Measurements from ENCODE around the gene C3orf20. TPM values are rescaled to one million over a fixed set of nuclear protein-coding genes. Genes with fewer than 3 reads are reported as not detected.

C3orf20 gene
- total and polyA plus RNA-seq, 2 donors (not counting 1 experiment from before 2014, with no cell fraction given): 0.12 to 0.34 TPM

DNA sequence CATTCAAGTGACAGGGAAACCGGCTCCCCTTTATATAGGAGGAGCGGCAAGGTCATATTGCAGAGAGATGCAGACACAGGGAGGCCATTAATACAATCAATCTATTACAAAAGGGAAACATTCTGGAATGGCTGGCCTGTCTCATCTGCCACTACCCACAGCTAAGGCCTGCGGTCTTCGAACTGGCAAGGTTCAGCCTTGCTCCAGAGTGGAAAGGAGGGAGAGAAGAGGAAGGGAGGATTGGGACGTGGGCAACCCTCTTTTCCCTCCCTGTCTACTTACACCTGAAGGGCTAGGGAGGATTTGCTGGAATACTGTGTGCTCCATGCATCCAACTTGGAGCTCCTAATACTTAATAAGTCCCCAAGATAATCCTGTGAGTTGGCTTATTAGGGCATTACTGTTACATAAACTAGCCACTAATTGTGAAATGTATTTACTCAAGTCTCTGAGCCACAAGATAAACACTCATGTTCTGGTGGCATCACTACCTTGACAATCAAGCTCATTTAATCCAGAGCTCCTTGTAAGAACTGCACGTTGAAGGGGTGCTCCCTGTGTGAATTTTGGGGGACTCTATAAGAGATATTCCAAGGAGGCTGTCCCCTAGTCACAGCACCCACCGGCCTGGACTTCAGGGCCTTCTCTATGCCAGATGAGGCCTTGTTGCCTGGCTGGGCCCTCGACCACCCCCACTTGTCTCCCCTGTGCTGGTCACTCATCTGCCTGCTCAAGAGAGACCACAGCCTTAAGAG, 43.1 kb upstream of the C3orf20 start:
- H3K79me2 ChIP-seq (ENCODE audit: control insufficient read depth, insufficient read depth, low read length): no peaks in the 10 kb centered on the region
- peaks cover 0 to 11% (median 0%) of the 10 kb centered on the region in 3 donors for H3K9me3 ChIP-seq (ENCODE audit: control extremely low read depth in 1 of 3, control insufficient read depth in 2 of 3, insufficient read depth in 1 of 3, low read length in 2 of 3)
- intact Hi-C loops (cut with micrococcal nuclease): no loop called here
- DNase-seq (no peak), ATAC-seq (ENCODE audit: low read depth) (no peak)
- Mint-ChIP-seq H3K4me1 (no peaks in the 10 kb centered on the region), H3K4me3 (no peak overlapping the region), H3K27ac (no peak overlapping the region), H3K9me3 (ENCODE audit: insufficient read depth) (no peaks in the 10 kb centered on the region), H3K27me3 (peaks cover 60% of the 10 kb centered on the region)
- H3K4me1 ChIP-seq (ENCODE audit: control insufficient read depth in 2 of 2, insufficient read depth in 2 of 2, low read length in 2 of 2): no peaks in the 10 kb centered on the region
- ChIA-PET CTCF (interaction anchor here (1.0 to 3.5 kb wide), 2 partner anchors 290 to 292 kb away, joined by 4 to 23 read pairs; no protein-coding TSS in a partner anchor), POLR2A (no interaction called here)
- TF ChIP-seq, protein P1, sequence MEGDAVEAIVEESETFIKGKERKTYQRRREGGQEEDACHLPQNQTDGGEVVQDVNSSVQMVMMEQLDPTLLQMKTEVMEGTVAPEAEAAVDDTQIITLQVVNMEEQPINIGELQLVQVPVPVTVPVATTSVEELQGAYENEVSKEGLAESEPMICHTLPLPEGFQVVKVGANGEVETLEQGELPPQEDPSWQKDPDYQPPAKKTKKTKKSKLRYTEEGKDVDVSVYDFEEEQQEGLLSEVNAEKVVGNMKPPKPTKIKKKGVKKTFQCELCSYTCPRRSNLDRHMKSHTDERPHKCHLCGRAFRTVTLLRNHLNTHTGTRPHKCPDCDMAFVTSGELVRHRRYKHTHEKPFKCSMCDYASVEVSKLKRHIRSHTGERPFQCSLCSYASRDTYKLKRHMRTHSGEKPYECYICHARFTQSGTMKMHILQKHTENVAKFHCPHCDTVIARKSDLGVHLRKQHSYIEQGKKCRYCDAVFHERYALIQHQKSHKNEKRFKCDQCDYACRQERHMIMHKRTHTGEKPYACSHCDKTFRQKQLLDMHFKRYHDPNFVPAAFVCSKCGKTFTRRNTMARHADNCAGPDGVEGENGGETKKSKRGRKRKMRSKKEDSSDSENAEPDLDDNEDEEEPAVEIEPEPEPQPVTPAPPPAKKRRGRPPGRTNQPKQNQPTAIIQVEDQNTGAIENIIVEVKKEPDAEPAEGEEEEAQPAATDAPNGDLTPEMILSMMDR (IDR thresholded peaks at IDR 0.05): no peak
- TF ChIP-seq EZH2 (IDR thresholded peaks at IDR 0.05; ENCODE audit: borderline replicate concordance, insufficient read depth, low read depth, low read length, poor library complexity, severe bottlenecking): no peak
- no peak overlapping the region for H3K9ac ChIP-seq (ENCODE audit: low read length)
- H3K27ac ChIP-seq (ENCODE audit: low read length in 2 of 2): no peak overlapping the region
- no peaks in the 10 kb centered on the region for H3K36me3 ChIP-seq (replicated peaks in 1 of 2; ENCODE audit: control extremely low read depth in 1 of 2, control insufficient read depth in 1 of 2, extremely low read depth in 1 of 2, insufficient read depth in 2 of 2, low read length in 1 of 2)
- no peak overlapping the region for H2AFZ ChIP-seq (ENCODE audit: insufficient read depth, low read depth, low read length, poor library complexity, severe bottlenecking)
- no peaks in the 10 kb centered on the region for H4K20me1 ChIP-seq (ENCODE audit: control insufficient read depth, insufficient read depth, low read length, poor library complexity, severe bottlenecking)
- peaks cover 0 to 44% (median 10%) of the 10 kb centered on the region in 4 experiments for H3K27me3 ChIP-seq (replicated peaks in 1 of 4; ENCODE audit: control extremely low read depth in 1 of 4, control insufficient read depth in 3 of 4, insufficient read depth in 4 of 4, low read length in 3 of 4)
- 96% methylated on average over 3 of the region's 8 CpGs for WGBS (ENCODE audit: insufficient coverage)
- H3K4me3 ChIP-seq (ENCODE audit: control extremely low read depth in 1 of 5, extremely low read depth in 1 of 5, insufficient read depth in 1 of 5, low read depth in 2 of 5, low read length in 4 of 5): no peak overlapping the region
- no peak overlapping the region for H3K4me2 ChIP-seq (replicated peaks; ENCODE audit: low read depth, low read length, poor library complexity, severe bottlenecking)

GRCh38 chr3:14632442-14632930, 42.5 kb upstream of the C3orf20 start:
- ChIA-PET POLR2A (no interaction called here), CTCF (interaction anchor here (1.0 to 3.5 kb wide), 2 partner anchors 289 to 291 kb away, joined by 4 to 23 read pairs; no protein-coding TSS in a partner anchor)
- Mint-ChIP-seq H3K27ac (no peak overlapping the region), H3K9me3 (ENCODE audit: insufficient read depth) (no peaks in the 10 kb centered on the region), H3K27me3 (peaks cover 60% of the 10 kb centered on the region), H3K4me3 (no peak overlapping the region), H3K4me1 (no peaks in the 10 kb centered on the region)
- Histone ChIP-seq H3K27ac (ENCODE audit: low read length in 2 of 2) (no peak overlapping the region), H3K9me3 (ENCODE audit: control extremely low read depth in 1 of 3, control insufficient read depth in 2 of 3, insufficient read depth in 1 of 3, low read length in 2 of 3) (peaks cover 0 to 11% (median 0%) of the 10 kb centered on the region in 3 donors), H3K9ac (ENCODE audit: low read length) (no peak overlapping the region), H3K4me3 (ENCODE audit: control extremely low read depth in 1 of 5, extremely low read depth in 1 of 5, insufficient read depth in 1 of 5, low read depth in 2 of 5, low read length in 4 of 5) (no peak overlapping the region), H2AFZ (ENCODE audit: insufficient read depth, low read depth, low read length, poor library complexity, severe bottlenecking) (no peak overlapping the region), H3K27me3 (replicated peaks in 1 of 4; ENCODE audit: control extremely low read depth in 1 of 4, control insufficient read depth in 3 of 4, insufficient read depth in 4 of 4, low read length in 3 of 4) (peaks cover 0 to 48% (median 12%) of the 10 kb centered on the region in 4 experiments), H3K79me2 (ENCODE audit: control insufficient read depth, insufficient read depth, low read length) (no peaks in the 10 kb centered on the region), H3K4me1 (ENCODE audit: control insufficient read depth in 2 of 2, insufficient read depth in 2 of 2, low read length in 2 of 2) (no peaks in the 10 kb centered on the region), H4K20me1 (ENCODE audit: control insufficient read depth, insufficient read depth, low read length, poor library complexity, severe bottlenecking) (no peaks in the 10 kb centered on the region), H3K4me2 (replicated peaks; ENCODE audit: low read depth, low read length, poor library complexity, severe bottlenecking) (no peak overlapping the region), H3K36me3 (replicated peaks in 1 of 2; ENCODE audit: control extremely low read depth in 1 of 2, control insufficient read depth in 1 of 2, extremely low read depth in 1 of 2, insufficient read depth in 2 of 2, low read length in 1 of 2) (no peaks in the 10 kb centered on the region)
- 79% methylated on average over 4 of the region's 4 CpGs for WGBS (ENCODE audit: insufficient coverage)
- intact Hi-C loops (cut with micrococcal nuclease): no loop called here
- DNase-seq (no peak), ATAC-seq (ENCODE audit: low read depth) (no peak)
- no peak for TF ChIP-seq EZH2 (IDR thresholded peaks at IDR 0.05; ENCODE audit: borderline replicate concordance, insufficient read depth, low read depth, low read length, poor library complexity, severe bottlenecking)
- TF ChIP-seq, protein P1 (IDR thresholded peaks at IDR 0.05): no peak
